Activated T-cell treated with anti-CD3 and anti-CD28 coated beads, Interleukin-2, amount 50 U/mL, for 72 hours (primary cell): Measurements from ENCODE around the gene DHCR7. TPM values are rescaled to one million over a fixed set of nuclear protein-coding genes. Genes with fewer than 3 reads are reported as not detected.
"Not testable (repeated sequence)": the region's sequence is repeated elsewhere in the genome, so short reads cannot be mapped to it uniquely, and the experiment has no call there.

Experiments
- ATAC-seq, 2 donors: fragments of 150-1000 bp; cut with Tn5 transposase; replicated peaks in 1 of 2; 2 replicates each; pipeline ENCODE4 v1.10.0; 2021; ENCODE audit warnings: moderate library complexity in 2 of 2, mild to moderate bottlenecking in 1 of 2
- DNase-seq, 2 donors: peaks; one replicate each; pipeline ENCODE4 v3.0.0; 2021 to 2022; ENCODE audit warnings: mixed read lengths in 1 of 2
- H3K27ac Mint-ChIP-seq: one replicate; pipeline ENCODE4 v1.8.0; 2022; ENCODE audit warnings: mild to moderate bottlenecking, moderate library complexity, mixed read lengths
- H3K27me3 Mint-ChIP-seq: one replicate; pipeline ENCODE4 v1.8.0; 2022; ENCODE audit warnings: low read depth, mixed read lengths
- H3K36me3 Mint-ChIP-seq, 2 donors: one replicate each; pipeline ENCODE4 v1.8.0; 2022; ENCODE audit warnings: mixed read lengths in 2 of 2, mild to moderate bottlenecking in 1 of 2; ENCODE audit not compliant: insufficient read depth in 2 of 2
- H3K4me1 Mint-ChIP-seq: one replicate; pipeline ENCODE4 v1.8.0; 2022; ENCODE audit warnings: low read depth, mixed read lengths
- H3K4me3 Mint-ChIP-seq, 2 donors: one replicate each; pipeline ENCODE4 v1.8.0; 2022; ENCODE audit warnings: mild to moderate bottlenecking in 2 of 2, mixed read lengths in 2 of 2, moderate library complexity in 2 of 2
- H3K9me3 Mint-ChIP-seq, 2 donors: one replicate each; pipeline ENCODE4 v1.8.0; 2022; ENCODE audit warnings: mixed read lengths in 2 of 2
- total RNA-seq, 2 donors: library from RNA; stranded (reverse); gene quantifications; one replicate each; pipeline ENCODE4 v1.2.3, GENCODE V29; 2022

Gene DHCR7
- total RNA-seq, 2 donors from 2014 or later = 22.2 to 23.4 TPM

DNA sequence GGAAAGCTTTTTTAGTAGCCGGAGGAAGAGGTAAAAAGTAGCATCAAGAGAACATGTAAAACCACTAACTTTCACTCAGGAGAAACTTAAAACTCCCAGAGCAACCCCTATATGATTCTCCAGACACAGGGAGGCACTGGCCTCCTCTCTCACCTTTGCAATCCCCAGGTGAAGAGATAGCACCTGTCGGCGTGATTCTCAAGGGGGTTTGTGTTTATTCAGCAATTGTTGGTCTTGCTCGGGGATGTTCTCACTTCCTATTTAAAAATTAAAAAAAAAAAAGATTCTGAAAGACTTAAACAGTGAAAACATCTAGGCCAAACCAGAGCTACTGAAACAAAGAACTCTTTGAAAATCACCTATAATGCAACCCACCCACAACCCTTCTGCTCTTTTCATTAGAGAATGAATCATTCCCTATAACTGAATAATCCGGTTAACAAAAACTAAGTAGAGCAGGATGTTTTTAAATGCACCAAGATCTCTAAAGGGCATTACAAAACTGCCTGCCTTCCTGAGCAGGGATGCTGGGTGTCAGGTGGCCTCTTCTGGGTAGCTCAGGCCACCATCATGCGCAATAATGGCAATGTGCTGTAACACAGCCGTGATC, 24.9 kb downstream of the DHCR7 start:
- no peak overlapping the region for H3K27ac Mint-ChIP-seq
- H3K4me3 Mint-ChIP-seq = no peak overlapping the region
- peaks cover 12% of the 10 kb centered on the region for H3K4me1 Mint-ChIP-seq
- H3K9me3 Mint-ChIP-seq = no peaks in the 10 kb centered on the region
- no peak for ATAC-seq
- H3K27me3 Mint-ChIP-seq = no peaks in the 10 kb centered on the region
- DNase-seq = no peak
- no peaks in the 10 kb centered on the region for H3K36me3 Mint-ChIP-seq

DNA sequence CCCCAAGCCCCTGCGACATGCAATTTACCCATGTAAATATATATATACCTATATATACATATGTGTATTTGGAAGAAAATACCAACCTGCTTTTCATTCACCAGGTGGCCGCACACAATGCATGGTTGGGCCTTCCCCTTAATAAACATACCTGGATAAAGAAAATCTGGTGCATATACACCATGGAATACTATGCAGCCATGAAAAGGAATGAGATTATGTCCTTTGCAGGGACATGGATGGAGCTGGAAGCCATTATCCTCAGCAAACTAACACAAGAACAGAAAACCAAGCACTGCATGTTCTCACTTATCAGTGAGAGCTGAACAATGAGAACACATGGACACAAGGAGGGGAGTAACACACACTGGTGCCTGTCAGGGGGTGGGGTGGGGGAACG, 25.9 kb downstream of the DHCR7 start:
- not testable (repeated sequence) for H3K36me3 Mint-ChIP-seq, DNase-seq, ATAC-seq, H3K27me3 Mint-ChIP-seq, H3K4me3 Mint-ChIP-seq, H3K27ac Mint-ChIP-seq, H3K9me3 Mint-ChIP-seq
- peaks cover 12% of the 10 kb centered on the region for H3K4me1 Mint-ChIP-seq

GRCh38 chr11:71421392-71421950, 26.7 kb downstream of the DHCR7 start:
- H3K9me3 Mint-ChIP-seq = no peaks in the 10 kb centered on the region
- no peak for ATAC-seq
- no peak overlapping the region for H3K27ac Mint-ChIP-seq
- H3K4me3 Mint-ChIP-seq = no peak overlapping the region
- H3K4me1 Mint-ChIP-seq = peaks cover 9% of the 10 kb centered on the region
- H3K27me3 Mint-ChIP-seq = no peaks in the 10 kb centered on the region
- H3K36me3 Mint-ChIP-seq = no peaks in the 10 kb centered on the region
- DNase-seq = no peak

GRCh38 chr11:71420455-71421241, 27.5 kb downstream of the DHCR7 start:
- ATAC-seq = no peak
- H3K9me3 Mint-ChIP-seq = no peaks in the 10 kb centered on the region
- no peaks in the 10 kb centered on the region for H3K36me3 Mint-ChIP-seq

DNA sequence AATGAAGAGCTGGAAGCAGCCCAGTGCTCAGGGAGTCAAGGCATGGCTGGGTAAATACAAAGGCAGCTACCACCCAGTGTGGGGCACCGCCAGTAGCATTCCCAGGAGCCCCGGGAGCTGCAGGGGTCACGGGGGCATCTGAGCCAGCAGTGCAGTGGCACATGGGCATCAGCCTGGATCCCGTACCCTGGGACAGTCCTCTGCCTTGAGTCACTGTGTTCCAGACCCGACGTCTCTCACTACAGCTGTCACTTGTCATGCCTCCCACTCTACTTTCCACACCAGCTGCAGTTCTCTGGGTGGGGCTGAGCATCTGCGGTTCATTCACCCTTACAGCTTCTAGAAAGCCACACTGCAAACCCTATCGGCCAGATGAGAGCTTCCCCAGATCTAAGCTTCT, 29.6 kb downstream of the DHCR7 start:
- Mint-ChIP-seq H3K27me3 (peaks cover 10% of the 10 kb centered on the region), H3K36me3 (no peaks in the 10 kb centered on the region), H3K4me3 (no peak overlapping the region), H3K27ac (no peak overlapping the region), H3K9me3 (peaks cover 0 to 1% of the 10 kb centered on the region in 2 donors), H3K4me1 (no peaks in the 10 kb centered on the region)
- no peak for ATAC-seq
- DNase-seq = no peak

More at GRCh38 chr11:71420455-71421241, 27.5 kb downstream of the DHCR7 start:
- peak in 1 of 2 donors; percentile 20 for DNase-seq
- Mint-ChIP-seq H3K27ac (no peak overlapping the region), H3K4me3 (no peak overlapping the region), H3K4me1 (peaks cover under 1% of the 10 kb centered on the region), H3K27me3 (no peaks in the 10 kb centered on the region)

GRCh38 chr11:71414645-71415044, 33.5 kb downstream of the DHCR7 start:
- H3K27ac Mint-ChIP-seq = no peak overlapping the region
- no peaks in the 10 kb centered on the region for H3K4me1 Mint-ChIP-seq
- H3K9me3 Mint-ChIP-seq = peaks cover 0 to 7% of the 10 kb centered on the region in 2 donors
- peaks cover 0 to 3% of the 10 kb centered on the region in 2 donors for H3K36me3 Mint-ChIP-seq
- H3K4me3 Mint-ChIP-seq = no peak overlapping the region
- no peak for ATAC-seq
- peaks cover 10% of the 10 kb centered on the region for H3K27me3 Mint-ChIP-seq
- no peak for DNase-seq

DNA sequence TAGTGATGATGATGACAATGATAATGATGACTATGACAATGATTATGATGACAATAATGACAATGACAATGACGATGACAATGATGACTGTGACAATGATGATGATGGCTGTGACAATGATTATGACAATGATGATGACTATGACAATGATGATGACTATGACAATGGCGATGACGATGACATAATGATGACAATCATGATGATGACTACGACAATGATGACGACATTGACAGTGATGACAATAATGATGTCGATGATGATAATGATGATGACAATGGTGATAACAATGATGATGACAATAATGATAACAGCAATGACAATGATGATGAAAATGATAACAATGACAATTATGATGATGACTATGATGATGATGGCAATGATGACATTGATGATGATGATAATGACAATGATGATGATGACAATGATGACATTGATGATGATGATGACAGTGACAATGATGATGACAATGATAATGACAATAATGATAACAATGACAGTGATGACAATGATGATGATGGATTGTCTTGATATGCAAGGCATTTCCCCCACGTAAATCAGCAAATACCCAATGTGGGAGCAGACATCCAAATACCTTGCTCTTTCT, 37.7 kb downstream of the DHCR7 start:
- Mint-ChIP-seq H3K27me3 (peaks cover 10% of the 10 kb centered on the region), H3K4me1 (no peaks in the 10 kb centered on the region), H3K36me3 (peaks cover 0 to 3% of the 10 kb centered on the region in 2 donors), H3K4me3 (no peak overlapping the region), H3K27ac (no peak overlapping the region), H3K9me3 (peaks cover 0 to 7% of the 10 kb centered on the region in 2 donors)
- no peak for DNase-seq
- no peak for ATAC-seq

DNA sequence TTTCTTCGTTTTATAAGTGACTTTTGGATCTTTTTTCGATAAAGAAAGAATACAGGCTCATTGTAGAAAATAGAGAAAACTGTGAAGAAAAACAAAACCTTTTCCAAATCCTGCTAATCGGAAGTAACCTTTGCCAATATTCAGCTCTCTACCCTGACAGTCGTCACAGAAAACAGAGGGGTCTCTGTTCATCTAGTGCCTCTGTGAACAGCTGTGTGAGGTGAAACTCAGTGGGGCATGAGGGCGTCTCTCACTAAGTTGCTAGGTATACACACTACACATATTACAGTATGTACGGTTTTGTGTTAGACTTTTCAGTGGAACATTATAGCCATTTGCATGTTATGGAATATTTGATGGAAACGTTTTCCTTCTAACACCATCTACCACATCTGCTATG, 39.4 kb downstream of the DHCR7 start:
- ATAC-seq (no peak), DNase-seq (no peak)
- no peak overlapping the region for H3K4me3 Mint-ChIP-seq
- peaks cover 4 to 8% of the 10 kb centered on the region in 2 donors for H3K9me3 Mint-ChIP-seq
- H3K27me3 Mint-ChIP-seq = no peaks in the 10 kb centered on the region
- no peak overlapping the region for H3K27ac Mint-ChIP-seq
- H3K36me3 Mint-ChIP-seq = peaks cover 2 to 3% of the 10 kb centered on the region in 2 donors
- no peaks in the 10 kb centered on the region for H3K4me1 Mint-ChIP-seq

DNA sequence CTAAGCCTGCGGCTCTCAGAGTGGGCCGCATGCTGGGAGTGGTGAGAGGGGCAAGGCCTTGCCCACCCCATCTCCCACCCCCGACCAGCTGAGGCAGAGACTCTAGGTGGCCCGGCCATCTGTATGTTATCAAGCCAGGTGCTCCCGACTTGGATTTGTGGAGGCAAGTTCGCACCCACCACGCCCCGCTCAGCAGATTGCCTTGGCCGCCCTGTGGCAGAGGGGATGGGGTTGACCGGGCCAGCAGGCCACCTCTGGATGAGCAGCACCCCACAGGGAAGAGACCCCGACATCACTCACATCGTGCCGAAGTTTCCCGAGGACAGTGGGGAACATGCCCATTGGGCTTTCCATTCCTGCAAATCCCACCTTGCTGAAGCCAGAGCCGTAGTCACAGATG, 40.8 kb downstream of the DHCR7 start:
- ATAC-seq = no peak
- Mint-ChIP-seq H3K4me3 (no peak overlapping the region), H3K9me3 (peaks cover 8 to 14% of the 10 kb centered on the region in 2 donors), H3K36me3 (peaks cover 2 to 3% of the 10 kb centered on the region in 2 donors), H3K27ac (no peak overlapping the region), H3K27me3 (no peaks in the 10 kb centered on the region), H3K4me1 (no peaks in the 10 kb centered on the region)
- DNase-seq = no peak

- Mint-ChIP-seq H3K9me3 (peaks cover 8 to 14% of the 10 kb centered on the region in 2 donors), H3K36me3 (peaks cover 2 to 3% of the 10 kb centered on the region in 2 donors), H3K4me3 (no peak overlapping the region), H3K27me3 (no peaks in the 10 kb centered on the region), H3K4me1 (no peaks in the 10 kb centered on the region), H3K27ac (no peak overlapping the region)
- ATAC-seq (no peak), DNase-seq (no peak)
Measured at GRCh38 chr11:71406681-71407080, 41.5 kb downstream of the DHCR7 start.

DNA sequence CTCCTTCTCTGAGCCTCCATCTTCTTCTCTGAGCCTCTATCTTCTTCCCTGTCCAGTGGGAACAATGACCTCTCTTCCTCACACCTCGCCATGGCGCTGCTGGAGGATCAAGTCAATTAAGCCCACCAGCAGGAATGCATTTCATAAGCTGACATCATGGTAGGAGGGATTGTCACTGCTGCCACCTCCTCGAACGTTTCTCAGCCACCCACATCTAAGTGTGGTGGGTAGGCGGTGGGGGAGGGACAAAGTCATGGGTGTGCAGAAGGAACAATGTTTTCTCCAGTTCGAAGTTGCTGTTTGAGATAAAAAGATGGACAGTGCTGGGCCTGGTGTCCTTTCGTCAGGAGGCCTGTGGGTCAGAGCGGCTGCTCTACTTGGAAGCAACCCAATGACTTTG, 44.0 kb downstream of the DHCR7 start:
- no peaks in the 10 kb centered on the region for H3K27me3 Mint-ChIP-seq
- H3K27ac Mint-ChIP-seq = no peak overlapping the region
- ATAC-seq (no peak), DNase-seq (no peak)
- H3K9me3 Mint-ChIP-seq = peaks cover 8 to 9% of the 10 kb centered on the region in 2 donors
- no peaks in the 10 kb centered on the region for H3K4me1 Mint-ChIP-seq
- H3K4me3 Mint-ChIP-seq = no peak overlapping the region
- peaks cover 0 to 2% of the 10 kb centered on the region in 2 donors for H3K36me3 Mint-ChIP-seq

- Mint-ChIP-seq H3K4me3 (no peak overlapping the region), H3K36me3 (peaks cover 0 to 2% of the 10 kb centered on the region in 2 donors), H3K27ac (no peak overlapping the region), H3K9me3 (peaks cover 8 to 9% of the 10 kb centered on the region in 2 donors), H3K27me3 (no peaks in the 10 kb centered on the region), H3K4me1 (no peaks in the 10 kb centered on the region)
- ATAC-seq = no peak
- DNase-seq = no peak
Measured at GRCh38 chr11:71402878-71403277, 45.3 kb downstream of the DHCR7 start.

DNA sequence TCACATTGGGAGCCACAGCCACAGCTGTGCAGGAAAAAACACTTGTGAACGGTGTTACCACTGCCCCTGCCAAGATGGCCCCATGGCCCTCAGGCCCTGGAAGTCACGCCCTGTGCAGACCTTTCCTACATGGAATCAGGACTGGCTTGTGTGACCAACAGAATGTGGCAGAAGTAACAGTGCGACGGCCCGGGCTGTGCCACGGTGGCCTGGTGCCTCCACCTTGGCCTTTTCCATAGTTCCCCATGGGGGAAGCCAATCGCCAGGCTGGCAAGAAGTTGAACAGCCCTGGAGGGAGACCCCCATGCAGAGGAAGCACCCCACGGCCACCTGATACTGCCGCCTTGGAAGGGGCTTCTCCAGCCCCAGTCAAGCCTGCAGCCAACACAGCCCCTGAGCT, 48.0 kb downstream of the DHCR7 start:
- ATAC-seq = no peak
- H3K4me1 Mint-ChIP-seq = no peaks in the 10 kb centered on the region
- no peak overlapping the region for H3K4me3 Mint-ChIP-seq
- H3K27me3 Mint-ChIP-seq = no peaks in the 10 kb centered on the region
- no peak for DNase-seq
- H3K36me3 Mint-ChIP-seq = peaks cover 0 to 2% of the 10 kb centered on the region in 2 donors
- H3K9me3 Mint-ChIP-seq = peaks cover 8 to 9% of the 10 kb centered on the region in 2 donors
- H3K27ac Mint-ChIP-seq = no peak overlapping the region
